Ascending aorta (tissue), 2 donors: ENCODE measurements around the gene KCNH1. TPM values are rescaled to one million over a fixed set of nuclear protein-coding genes. Genes with fewer than 3 reads are reported as not detected.

ENCODE experiments used
- DNase-seq, 2 donors: peaks; one replicate each; pipeline ENCODE4 v3.0.0-alpha.2; 2019; ENCODE audit warnings: low spot score in 2 of 2
- H3K27ac ChIP-seq, 2 donors: fragments of 200-600 bp; sonication (generic); one replicate each; pipeline ENCODE4 v1.5.1; 2016 to 2017; ENCODE audit warnings: mild to moderate bottlenecking in 1 of 2
- H3K27me3 ChIP-seq: fragments of 200-600 bp; sonication (generic); one replicate; pipeline ENCODE4 v1.5.1; 2017
- H3K36me3 ChIP-seq, 2 donors: fragments of 200-600 bp; sonication (generic); one replicate each; pipeline ENCODE4 v1.5.1; 2016
- H3K4me1 ChIP-seq, 2 donors: fragments of 200-600 bp; sonication (generic); one replicate each; pipeline ENCODE4 v1.5.1; 2016 to 2017; ENCODE audit warnings: mild to moderate bottlenecking in 1 of 2
- H3K4me3 ChIP-seq, 2 donors: fragments of 200-600 bp; sonication (generic); one replicate each; pipeline ENCODE4 v1.5.1; 2016 to 2017; ENCODE audit warnings: mild to moderate bottlenecking in 1 of 2
- H3K9me3 ChIP-seq, 2 donors: fragments of 200-600 bp; sonication (generic); one replicate each; pipeline ENCODE4 v1.5.1; 2016
- intact Hi-C: fragments of 100-400 bp; cut with DNase I; formaldehyde crosslinking; loops from one replicate; pipeline ENCODE4 v1.15.1; 2023
- total RNA-seq: library from RNA; depleted of rRNA; stranded (reverse); fragments of >200 nt; gene quantifications from one replicate; pipeline ENCODE4 v1.1.0, GENCODE V29; 2016
- TF ChIP-seq, protein P1 (sequence below), 3 experiments: fragments of 200-600 bp in 2 of 3; fragments of 450-650 bp in 1 of 3; sonication (generic) in 2 of 3; IDR thresholded peaks; one replicate each; pipeline ENCODE4 v1.5.1; 2016 to 2019; ENCODE audit warnings: antibody characterized with exemption in 3 of 3, mild to moderate bottlenecking in 1 of 3, moderate library complexity in 1 of 3

The KCNH1 gene
- total RNA-seq, 1 donor from 2014 or later, result not detected

DNA sequence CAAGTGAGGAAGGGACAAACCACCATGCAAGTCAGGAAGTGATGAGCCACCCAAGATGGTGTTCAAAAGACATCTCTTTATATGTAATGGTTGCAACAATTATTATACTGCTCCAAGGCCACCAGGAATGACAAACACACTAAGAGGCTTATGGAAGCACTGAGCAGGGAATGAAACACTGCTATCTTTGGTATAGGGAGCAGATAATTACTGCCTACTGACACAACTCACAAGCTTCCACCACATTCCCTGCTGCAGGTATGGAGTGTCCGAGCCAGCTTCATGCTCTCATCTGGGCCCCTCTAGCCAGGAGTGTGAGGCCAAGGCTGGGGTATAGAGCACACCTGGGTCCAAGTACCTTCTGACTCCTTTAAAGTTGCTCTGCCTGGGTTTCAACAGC lies 433.9 kb downstream of the KCNH1 start:
- DNase-seq, result no peak
- intact Hi-C loops, result no loop called here
- H3K9me3 ChIP-seq, result no peaks in the 10 kb centered on the region
- no peak overlapping the region for H3K27ac ChIP-seq
- no peaks in the 10 kb centered on the region for H3K4me1 ChIP-seq
- no peak overlapping the region for H3K4me3 ChIP-seq
- H3K36me3 ChIP-seq, result no peaks in the 10 kb centered on the region
- no peaks in the 10 kb centered on the region for H3K27me3 ChIP-seq
- TF ChIP-seq, protein P1, sequence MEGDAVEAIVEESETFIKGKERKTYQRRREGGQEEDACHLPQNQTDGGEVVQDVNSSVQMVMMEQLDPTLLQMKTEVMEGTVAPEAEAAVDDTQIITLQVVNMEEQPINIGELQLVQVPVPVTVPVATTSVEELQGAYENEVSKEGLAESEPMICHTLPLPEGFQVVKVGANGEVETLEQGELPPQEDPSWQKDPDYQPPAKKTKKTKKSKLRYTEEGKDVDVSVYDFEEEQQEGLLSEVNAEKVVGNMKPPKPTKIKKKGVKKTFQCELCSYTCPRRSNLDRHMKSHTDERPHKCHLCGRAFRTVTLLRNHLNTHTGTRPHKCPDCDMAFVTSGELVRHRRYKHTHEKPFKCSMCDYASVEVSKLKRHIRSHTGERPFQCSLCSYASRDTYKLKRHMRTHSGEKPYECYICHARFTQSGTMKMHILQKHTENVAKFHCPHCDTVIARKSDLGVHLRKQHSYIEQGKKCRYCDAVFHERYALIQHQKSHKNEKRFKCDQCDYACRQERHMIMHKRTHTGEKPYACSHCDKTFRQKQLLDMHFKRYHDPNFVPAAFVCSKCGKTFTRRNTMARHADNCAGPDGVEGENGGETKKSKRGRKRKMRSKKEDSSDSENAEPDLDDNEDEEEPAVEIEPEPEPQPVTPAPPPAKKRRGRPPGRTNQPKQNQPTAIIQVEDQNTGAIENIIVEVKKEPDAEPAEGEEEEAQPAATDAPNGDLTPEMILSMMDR (IDR thresholded peaks at IDR 0.05), result no peak

DNA sequence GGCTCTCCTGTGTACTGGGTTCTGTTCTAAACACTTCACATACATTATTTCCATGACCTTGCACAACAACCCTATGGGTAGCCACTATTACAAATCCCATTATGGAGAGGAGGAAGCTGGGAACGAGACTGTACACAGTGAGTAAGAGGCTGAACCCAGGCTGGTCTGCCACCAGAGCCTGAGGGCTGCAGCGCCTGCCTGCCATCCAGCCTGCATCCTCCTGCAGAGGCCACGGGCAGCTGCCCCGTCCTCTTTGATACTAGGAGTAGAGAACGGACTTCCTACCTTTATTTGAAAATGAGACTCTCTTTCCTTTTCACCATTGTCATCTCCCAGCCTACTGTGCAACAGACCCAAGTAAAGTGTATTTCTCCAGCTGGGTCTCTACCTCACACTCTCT lies 435.3 kb downstream of the KCNH1 start:
- Histone ChIP-seq H3K27ac (no peak overlapping the region), H3K27me3 (no peaks in the 10 kb centered on the region), H3K9me3 (no peaks in the 10 kb centered on the region), H3K4me3 (no peak overlapping the region), H3K4me1 (no peaks in the 10 kb centered on the region), H3K36me3 (no peaks in the 10 kb centered on the region)
- DNase-seq, result no peak
- intact Hi-C loops, result no loop called here
- TF ChIP-seq, protein P1 (IDR thresholded peaks at IDR 0.05), result no peak

DNA sequence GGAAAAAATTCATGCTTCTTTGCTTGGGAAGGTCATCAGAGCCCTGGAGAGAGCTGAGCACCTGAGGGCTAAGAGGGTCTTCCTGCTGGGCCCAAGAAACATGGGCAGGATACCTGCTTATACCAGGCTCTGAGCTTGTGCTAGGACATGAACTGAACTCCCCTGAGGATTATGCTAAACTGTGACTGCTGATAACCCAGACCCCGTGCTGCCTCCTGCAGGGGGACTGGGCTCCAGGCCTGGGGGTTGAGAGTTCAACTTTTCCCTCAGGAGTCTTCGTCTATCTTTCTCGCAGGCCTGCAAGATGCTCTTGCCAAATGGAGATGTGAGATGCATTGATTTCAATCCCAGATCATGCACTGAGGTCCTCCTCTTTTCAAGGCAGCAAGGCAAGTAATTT lies 436.8 kb downstream of the KCNH1 start:
- H3K36me3 ChIP-seq, result no peaks in the 10 kb centered on the region
- H3K4me1 ChIP-seq, result no peaks in the 10 kb centered on the region
- DNase-seq, result no peak
- TF ChIP-seq, protein P1 (IDR thresholded peaks at IDR 0.05), result no peak
- no peak overlapping the region for H3K27ac ChIP-seq
- H3K27me3 ChIP-seq, result no peaks in the 10 kb centered on the region
- intact Hi-C loops, result no loop called here
- no peaks in the 10 kb centered on the region for H3K9me3 ChIP-seq
- no peak overlapping the region for H3K4me3 ChIP-seq

DNA sequence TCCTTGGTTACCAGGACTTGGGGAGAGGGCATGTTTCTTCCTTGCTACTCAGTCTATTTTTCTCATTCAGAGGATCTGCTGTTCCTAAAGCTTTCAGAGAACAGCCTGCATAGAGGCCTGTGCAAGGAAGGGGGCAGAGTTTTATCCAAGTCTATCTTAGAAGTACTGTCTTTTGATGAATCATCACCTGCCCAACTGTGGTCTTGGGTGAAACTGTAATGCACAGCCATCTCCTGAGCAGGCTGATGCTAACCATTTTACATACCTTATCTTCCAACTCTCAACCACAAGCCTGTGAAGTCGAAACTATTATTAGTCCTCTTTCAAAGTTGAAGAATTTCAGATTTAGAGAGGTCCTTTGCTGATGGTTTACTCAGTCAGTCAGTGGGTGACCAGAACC lies 437.2 kb downstream of the KCNH1 start:
- Histone ChIP-seq H3K36me3 (no peaks in the 10 kb centered on the region), H3K27me3 (no peaks in the 10 kb centered on the region), H3K27ac (no peak overlapping the region), H3K4me3 (no peak overlapping the region), H3K4me1 (no peaks in the 10 kb centered on the region), H3K9me3 (no peaks in the 10 kb centered on the region)
- no peak for DNase-seq
- TF ChIP-seq, protein P1 (IDR thresholded peaks at IDR 0.05), result no peak
- intact Hi-C loops, result no loop called here

DNA sequence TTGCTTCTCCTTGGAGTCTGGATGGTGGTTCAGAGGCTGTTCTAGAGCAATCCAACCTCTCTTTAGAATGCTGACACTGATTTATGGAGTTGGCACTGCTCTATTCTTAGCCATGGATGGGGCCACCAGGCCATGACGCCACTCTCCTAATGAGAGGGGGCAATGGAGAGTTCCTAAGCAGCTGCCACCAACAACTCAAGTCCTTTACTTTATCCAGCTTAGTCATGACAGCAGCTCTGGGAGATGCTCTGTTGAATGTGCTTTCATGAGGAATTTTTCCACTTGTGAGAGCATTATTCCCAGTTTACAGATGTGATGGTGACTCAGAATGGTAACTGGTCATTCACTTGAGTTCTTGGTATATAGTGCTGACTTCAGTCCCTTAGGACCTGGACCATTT lies 438.9 kb downstream of the KCNH1 start:
- TF ChIP-seq, protein P1 (IDR thresholded peaks at IDR 0.05), result no peak
- intact Hi-C loops, result no loop called here

DNA sequence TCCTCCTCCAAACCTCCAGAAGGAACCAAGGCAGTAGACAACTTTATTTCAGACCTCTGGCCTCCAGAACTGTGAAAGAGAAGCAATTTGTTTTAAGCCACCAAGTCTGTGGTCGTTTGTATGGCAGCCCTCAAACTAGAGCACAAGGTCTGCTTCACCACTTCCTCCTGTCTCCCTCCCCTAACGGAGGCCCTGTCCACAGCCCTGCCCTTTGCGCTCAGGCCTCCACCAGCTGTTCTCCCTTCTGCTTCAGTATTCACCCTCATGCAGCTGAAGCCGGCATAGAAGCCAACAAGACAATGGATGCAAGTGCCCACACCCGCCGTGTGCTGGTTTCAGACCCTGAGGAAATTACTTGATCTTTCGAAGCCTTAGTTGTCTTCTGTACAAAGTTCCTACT lies 441.2 kb downstream of the KCNH1 start:
- TF ChIP-seq, protein P1 (IDR thresholded peaks at IDR 0.05), result no peak
- intact Hi-C loops, result no loop called here

More for the DNA sequence above, 438.9 kb downstream of the KCNH1 start:
- DNase-seq, result no peak
- no peaks in the 10 kb centered on the region for H3K9me3 ChIP-seq
- H3K4me1 ChIP-seq, result no peaks in the 10 kb centered on the region
- no peaks in the 10 kb centered on the region for H3K27me3 ChIP-seq
- no peak overlapping the region for H3K27ac ChIP-seq
- H3K36me3 ChIP-seq, result no peaks in the 10 kb centered on the region
- H3K4me3 ChIP-seq, result no peak overlapping the region

More for the DNA sequence above, 441.2 kb downstream of the KCNH1 start:
- Histone ChIP-seq H3K27ac (no peak overlapping the region), H3K4me1 (no peaks in the 10 kb centered on the region), H3K9me3 (no peaks in the 10 kb centered on the region), H3K27me3 (no peaks in the 10 kb centered on the region), H3K36me3 (no peaks in the 10 kb centered on the region), H3K4me3 (no peak overlapping the region)
- no peak for DNase-seq
